Muscle of leg (tissue), 11 donors: Measurements from ENCODE around the gene TRPC4AP. TPM values are rescaled to one million over a fixed set of nuclear protein-coding genes. Genes with fewer than 3 reads are reported as not detected.

Experiments used
- DNase-seq: peaks from one replicate; pipeline ENCODE4 v3.0.0; 2013
- H3K27ac ChIP-seq: one replicate; pipeline ENCODE4 v1.5.1; 2013; ENCODE audit warnings: mild to moderate bottlenecking, low read length, control low read depth
- H3K27me3 ChIP-seq: one replicate; pipeline ENCODE4 v1.6.1; 2013; ENCODE audit warnings: low read length; ENCODE audit not compliant: control insufficient read depth, insufficient read depth
- H3K36me3 ChIP-seq: one replicate; pipeline ENCODE4 v1.6.1; 2013; ENCODE audit warnings: low read length; ENCODE audit not compliant: control insufficient read depth, insufficient read depth
- H3K4me1 ChIP-seq: one replicate; pipeline ENCODE4 v1.6.1; 2013; ENCODE audit warnings: low read length; ENCODE audit not compliant: control insufficient read depth, insufficient read depth
- H3K4me3 ChIP-seq: one replicate; pipeline ENCODE4 v1.5.1; 2013; ENCODE audit warnings: low read length, control low read depth
- H3K9me3 ChIP-seq: replicated peaks from 2 replicates; pipeline ENCODE4 v1.6.1; 2013; ENCODE audit warnings: low read depth, low read length; ENCODE audit not compliant: control insufficient read depth
- WGBS: methylation state at CpG from one replicate; pipeline ENCODE4 v1.1.5; 2013; ENCODE audit warnings: missing lambda C conversion rate; ENCODE audit not compliant: insufficient coverage; 5-methylcytosine and 5-hydroxymethylcytosine counted together
- polyA plus RNA-seq, 8 donors: library from polyadenylated mRNA; unstranded; fragments of 120-200 nt; gene quantifications; one replicate each; pipeline versions ENCODE4 v1.2.1 to v1.2.3, GENCODE V29; 2013; ENCODE audit warnings: inconsistent platforms in 1 of 8, low replicate concordance in 1 of 8; ENCODE audit not compliant: insufficient read length in 8 of 8, insufficient read depth in 1 of 8
- total RNA-seq: library from RNA; stranded (reverse); fragments of 120-200 nt; gene quantifications from one replicate; pipeline ENCODE4 v1.2.4, GENCODE V29; 2013

The TRPC4AP gene
- total and polyA plus RNA-seq, 9 donors = 28.6 to 61.0 (median 56.5) TPM

GRCh38 chr20:35040646-35041045 is 52.0 kb downstream of the TRPC4AP start:
- 33% methylated on average over 1 of the region's 6 CpGs for WGBS
- no peak for DNase-seq
- Histone ChIP-seq H3K4me3 (no peak overlapping the region), H3K27me3 (no peaks in the 10 kb centered on the region), H3K36me3 (peaks cover 41% of the 10 kb centered on the region), H3K4me1 (no peaks in the 10 kb centered on the region), H3K9me3 (no peaks in the 10 kb centered on the region), H3K27ac (no peak overlapping the region)

DNA sequence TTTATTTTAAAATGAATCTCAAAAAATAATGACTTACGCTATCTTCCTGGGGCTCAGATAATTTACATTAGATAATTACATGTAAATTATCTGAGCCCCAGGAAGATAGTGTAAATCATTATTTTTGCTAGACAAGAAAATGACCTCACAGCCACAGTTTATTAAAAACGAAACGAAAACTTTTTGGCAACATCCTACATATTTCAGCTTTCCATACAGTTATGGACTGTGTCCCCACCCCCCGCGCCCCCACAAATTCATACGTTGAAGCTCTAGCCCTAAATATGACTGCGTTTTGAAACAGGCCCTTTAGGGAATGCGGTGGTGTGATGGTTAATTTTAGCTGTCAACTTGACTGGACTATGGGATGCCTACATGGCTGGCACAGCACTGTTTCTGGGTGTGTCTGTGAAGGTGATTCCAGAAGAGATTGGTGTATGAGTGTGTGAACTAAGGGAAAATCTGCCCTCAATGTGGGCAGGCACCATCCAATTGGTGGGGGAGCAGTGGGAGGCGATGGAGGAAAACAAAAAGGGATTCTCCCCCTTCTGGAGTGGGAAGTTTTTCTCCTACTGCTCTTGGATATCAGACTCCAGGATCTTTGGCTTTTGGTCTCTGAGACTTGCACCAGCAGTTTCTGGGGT is 52.6 kb downstream of the TRPC4AP start:
- WGBS = 87% methylated on average over 3 of the region's 9 CpGs
- DNase-seq = no peak
- H3K36me3 ChIP-seq = peaks cover 39% of the 10 kb centered on the region

GRCh38 chr20:35039146-35039545 is 53.5 kb downstream of the TRPC4AP start:
- Histone ChIP-seq H3K9me3 (no peaks in the 10 kb centered on the region), H3K36me3 (peaks cover 43% of the 10 kb centered on the region), H3K4me3 (no peak overlapping the region), H3K4me1 (no peaks in the 10 kb centered on the region), H3K27me3 (no peaks in the 10 kb centered on the region), H3K27ac (no peak overlapping the region)
- 100% methylated on average over 1 of the region's 1 CpG for WGBS
- no peak for DNase-seq

More for the DNA sequence above, 52.6 kb downstream of the TRPC4AP start:
- Histone ChIP-seq H3K4me1 (no peaks in the 10 kb centered on the region), H3K4me3 (no peak overlapping the region), H3K27ac (no peak overlapping the region), H3K27me3 (no peaks in the 10 kb centered on the region), H3K9me3 (no peaks in the 10 kb centered on the region)

GRCh38 chr20:35034145-35034544 is 58.5 kb downstream of the TRPC4AP start:
- no peaks in the 10 kb centered on the region for H3K4me1 ChIP-seq
- H3K9me3 ChIP-seq = no peaks in the 10 kb centered on the region
- DNase-seq = no peak
- no peaks in the 10 kb centered on the region for H3K27me3 ChIP-seq
- H3K4me3 ChIP-seq = no peak overlapping the region
- H3K36me3 ChIP-seq = peaks cover 39% of the 10 kb centered on the region
- H3K27ac ChIP-seq = no peak overlapping the region
- WGBS = 80% methylated on average over 1 of the region's 4 CpGs

DNA sequence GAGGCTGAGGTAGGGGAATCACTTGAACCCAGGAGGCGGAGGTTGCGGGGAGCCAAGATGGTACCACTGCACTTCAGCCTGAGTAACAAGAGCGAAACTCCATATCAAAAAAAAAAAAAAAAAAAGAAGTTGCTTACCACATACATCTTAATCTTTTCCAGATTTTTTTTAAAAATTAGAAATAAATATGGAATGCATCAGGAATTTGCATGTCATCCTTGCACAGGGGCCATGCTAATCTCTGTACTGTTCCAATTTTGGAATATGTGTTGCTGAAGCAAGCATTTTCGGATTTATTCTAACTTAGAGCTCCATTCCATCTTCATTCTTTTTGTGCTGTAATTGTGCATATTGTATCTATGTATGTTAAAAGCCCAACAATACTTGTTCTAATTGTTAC is 62.5 kb downstream of the TRPC4AP start:
- H3K4me1 ChIP-seq = no peaks in the 10 kb centered on the region
- no peak for DNase-seq
- no peak overlapping the region for H3K27ac ChIP-seq
- no CpG with 5 or more reads among the region's 4 CpGs for WGBS
- H3K9me3 ChIP-seq = no peaks in the 10 kb centered on the region
- H3K27me3 ChIP-seq = no peaks in the 10 kb centered on the region
- H3K4me3 ChIP-seq = no peak overlapping the region
- H3K36me3 ChIP-seq = peaks cover 32% of the 10 kb centered on the region

DNA sequence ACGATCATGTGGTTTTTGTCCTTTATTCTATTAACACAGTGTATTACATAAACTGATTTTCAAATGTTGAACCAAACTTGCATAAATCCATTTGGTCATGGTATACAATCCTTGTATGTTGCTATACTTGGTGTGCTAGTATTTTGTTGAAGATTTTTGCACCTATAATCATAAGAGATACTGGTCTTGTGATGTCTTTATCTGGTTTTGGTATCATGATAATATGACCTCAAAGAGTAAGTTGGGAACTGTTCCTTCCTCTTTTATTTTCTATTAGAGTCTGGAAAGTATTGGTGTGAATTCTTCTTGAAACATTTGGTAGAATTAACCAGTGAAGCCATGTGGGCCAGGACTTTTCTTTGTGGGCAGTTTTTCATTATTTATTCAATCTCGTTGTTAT is 65.3 kb downstream of the TRPC4AP start:
- Histone ChIP-seq H3K27me3 (no peaks in the 10 kb centered on the region), H3K36me3 (peaks cover 26% of the 10 kb centered on the region), H3K4me3 (no peak overlapping the region), H3K9me3 (no peaks in the 10 kb centered on the region), H3K27ac (no peak overlapping the region), H3K4me1 (no peaks in the 10 kb centered on the region)
- DNase-seq = no peak
- no CpG with 5 or more reads among the region's 2 CpGs for WGBS

- WGBS = no CpG with 5 or more reads among the region's 3 CpGs
- H3K9me3 ChIP-seq = no peaks in the 10 kb centered on the region
- H3K4me3 ChIP-seq = no peak overlapping the region
- peaks cover 13% of the 10 kb centered on the region for H3K4me1 ChIP-seq
- H3K36me3 ChIP-seq = peaks cover 42% of the 10 kb centered on the region
- no peaks in the 10 kb centered on the region for H3K27me3 ChIP-seq
- H3K27ac ChIP-seq = no peak overlapping the region
- no peak for DNase-seq
These were observed 67.5 kb downstream of the TRPC4AP start for GRCh38 chr20:35025116-35025515.

DNA sequence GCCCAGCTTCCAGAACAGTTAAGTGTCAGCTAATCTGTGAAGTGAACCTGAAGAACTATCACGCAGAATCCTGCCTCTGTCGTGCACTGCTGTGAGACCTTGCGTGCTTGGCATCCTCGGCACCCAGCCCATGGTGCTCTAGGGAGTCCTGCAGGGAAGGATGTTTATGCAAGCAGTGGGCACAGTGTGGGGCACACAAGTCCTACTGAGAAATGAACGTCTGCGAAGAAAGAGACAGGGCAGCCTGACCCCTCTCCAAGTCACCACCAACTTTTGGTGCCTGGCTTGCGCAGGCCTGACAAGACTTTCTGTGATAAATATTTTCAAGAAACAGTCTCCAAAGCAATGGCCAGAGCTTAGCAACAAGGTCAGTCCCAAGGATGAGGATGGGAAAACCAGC is 69.0 kb downstream of the TRPC4AP start:
- Histone ChIP-seq H3K4me1 (peaks cover 21% of the 10 kb centered on the region), H3K36me3 (peaks cover 49% of the 10 kb centered on the region), H3K4me3 (no peak overlapping the region), H3K9me3 (no peaks in the 10 kb centered on the region), H3K27me3 (no peaks in the 10 kb centered on the region), H3K27ac (no peak overlapping the region)
- WGBS = 98% methylated on average over 5 of the region's 7 CpGs
- DNase-seq = no peak

- no peaks in the 10 kb centered on the region for H3K9me3 ChIP-seq
- H3K27me3 ChIP-seq = no peaks in the 10 kb centered on the region
- H3K4me3 ChIP-seq = no peak overlapping the region
- 80% methylated on average over 1 of the region's 1 CpG for WGBS
- H3K4me1 ChIP-seq = peaks cover 24% of the 10 kb centered on the region
- peak overlapping the region; percentile 79 for H3K27ac ChIP-seq
- no peak for DNase-seq
- H3K36me3 ChIP-seq = peaks cover 48% of the 10 kb centered on the region
These were observed 70.8 kb downstream of the TRPC4AP start for GRCh38 chr20:35021831-35022230.

GRCh38 chr20:35021063-35021462 is 71.5 kb downstream of the TRPC4AP start:
- WGBS = 63% methylated on average over 11 of the region's 12 CpGs
- peaks cover 24% of the 10 kb centered on the region for H3K4me1 ChIP-seq
- peak; percentile 45 for DNase-seq
- peaks cover 50% of the 10 kb centered on the region for H3K36me3 ChIP-seq
- H3K27me3 ChIP-seq = no peaks in the 10 kb centered on the region
- H3K27ac ChIP-seq = peak overlapping the region; percentile 79
- H3K4me3 ChIP-seq = no peak overlapping the region
- H3K9me3 ChIP-seq = no peaks in the 10 kb centered on the region
